Endothelial cell of umbilical vein (primary cell): Measurements from ENCODE around the gene MACROD2. TPM values are rescaled to one million over a fixed set of nuclear protein-coding genes. Genes with fewer than 3 reads are reported as not detected.

Source experiments
- BruUV-seq: library from RNA; stranded (reverse); fragments of 400-500 nt; replicated peaks from 2 replicates; lab custom pipeline; 2021; lab: Mats Ljungman, UMichigan
- CTCF ChIA-PET: fragments of 300-600, 350-600 bp; sonication (Branson Sonifier 250); formaldehyde crosslinking; loops from one replicate; lab custom pipeline; 2021; ENCODE audit warnings: antibody characterized with exemption, inconsistent platforms; lab: Charles Lee
- POLR2A ChIA-PET: fragments of 300-600, 350-600 bp; sonication (Branson Sonifier 250); formaldehyde crosslinking; loops from one replicate; lab custom pipeline; 2021; ENCODE audit warnings: antibody characterized with exemption, inconsistent platforms; lab: Charles Lee
- DNase-seq: peaks from one replicate; pipeline ENCODE4 v3.0.0-alpha.2; 2011; ENCODE audit warnings: low read depth, low spot score
- FAIRE-seq: peaks from 2 replicates; lab custom pipeline; 2011; peaks lifted over from hg19 to GRCh38; lab: Jason Lieb, UNC
- H2AFZ ChIP-seq: 2 replicates; pipeline ENCODE4 v1.6.0; 2012; ENCODE audit warnings: low read depth, low read length, control low read depth, inconsistent platforms
- H3K27ac ChIP-seq: 2 replicates; pipeline ENCODE4 v1.5.1; 2011; ENCODE audit warnings: low read depth, mild to moderate bottlenecking, control low read depth, low read length, moderate library complexity; ENCODE audit not compliant: insufficient read depth
- H3K27me3 ChIP-seq, 2 experiments: 2 replicates each; pipeline versions ENCODE4 v1.6.0 to v1.6.1; 2011; ENCODE audit warnings: low read length in 2 of 2, mixed read lengths in 1 of 2; ENCODE audit not compliant: control insufficient read depth in 2 of 2, insufficient read depth in 2 of 2
- H3K36me3 ChIP-seq, 2 experiments: 2 replicates in 1 of 2; 3 replicates in 1 of 2; pipeline ENCODE4 v1.5.1; 2011; ENCODE audit warnings: low read length in 2 of 2, mild to moderate bottlenecking in 1 of 2, moderate library complexity in 1 of 2; ENCODE audit not compliant: control insufficient read depth in 2 of 2, insufficient read depth in 2 of 2; ENCODE audit errors: extremely low read depth in 1 of 2
- H3K4me1 ChIP-seq: 3 replicates; pipeline ENCODE4 v1.5.1; 2011; ENCODE audit warnings: mild to moderate bottlenecking, low read length; ENCODE audit not compliant: control insufficient read depth, insufficient read depth; ENCODE audit errors: extremely low read depth
- H3K4me2 ChIP-seq: 2 replicates; pipeline ENCODE4 v1.6.1; 2011; ENCODE audit warnings: low read length, control low read depth, mixed read lengths; ENCODE audit not compliant: insufficient read depth
- H3K4me3 ChIP-seq, 3 experiments: fragments of 200-600 bp in 1 of 3; sonication (generic), shearing (Covaris generic) in 1 of 3; replicated peaks in 1 of 3; 2 replicates each; pipeline ENCODE4 v1.5.1; 2011 to 2016; ENCODE audit warnings: control low read depth in 3 of 3, low read length in 3 of 3, mild to moderate bottlenecking in 2 of 3, inconsistent platforms in 1 of 3, low read depth in 1 of 3, moderate library complexity in 1 of 3; ENCODE audit not compliant: insufficient read depth in 1 of 3
- H3K79me2 ChIP-seq: 2 replicates; pipeline ENCODE4 v1.6.0; 2012; ENCODE audit warnings: low read length, inconsistent platforms; ENCODE audit not compliant: control insufficient read depth, insufficient read depth
- H3K9ac ChIP-seq: replicated peaks from 2 replicates; pipeline ENCODE3; 2011; ENCODE audit warnings: low read length, control low read depth; ENCODE audit not compliant: insufficient read depth; ENCODE audit errors: extremely low read depth
- H3K9me1 ChIP-seq: replicated peaks from 3 replicates; pipeline ENCODE4 v1.6.0; 2011; ENCODE audit warnings: mild to moderate bottlenecking, low read length; ENCODE audit not compliant: control insufficient read depth, insufficient read depth; ENCODE audit errors: extremely low read depth
- H3K9me3 ChIP-seq: replicated peaks from 2 replicates; pipeline ENCODE4 v1.5.1; 2012; ENCODE audit warnings: low read length, inconsistent platforms; ENCODE audit not compliant: control insufficient read depth, insufficient read depth
- H4K20me1 ChIP-seq: replicated peaks from 2 replicates; pipeline ENCODE3; 2011; ENCODE audit warnings: mild to moderate bottlenecking, low read length; ENCODE audit not compliant: control insufficient read depth, insufficient read depth; ENCODE audit errors: extremely low read depth
- CTCF ChIP-seq, 2 donors: IDR thresholded peaks; 1 replicate in 1 of 2; 2 replicates in 1 of 2; pipeline ENCODE4 v1.5.1; 2011; ENCODE audit warnings: low read length in 2 of 2, mild to moderate bottlenecking in 2 of 2, moderate library complexity in 2 of 2, control low read depth in 1 of 2, inconsistent platforms in 1 of 2, low read depth in 1 of 2; ENCODE audit not compliant: insufficient read depth in 1 of 2; ENCODE audit errors: extremely low read depth in 1 of 2
- EZH2 ChIP-seq: IDR thresholded peaks from 2 replicates; pipeline ENCODE4 v1.6.1; 2012; ENCODE audit warnings: borderline replicate concordance, low read depth, mild to moderate bottlenecking, moderate library complexity, low read length, inconsistent platforms; ENCODE audit not compliant: severe bottlenecking
- FOS ChIP-seq: IDR thresholded peaks from 2 replicates; pipeline ENCODE4 v1.6.1; 2011; ENCODE audit warnings: mild to moderate bottlenecking, low read length, moderate library complexity, borderline replicate concordance; ENCODE audit not compliant: insufficient read depth
- GATA2 ChIP-seq: IDR thresholded peaks from 2 replicates; pipeline ENCODE4 v1.7.0; 2011; ENCODE audit warnings: low read depth, mild to moderate bottlenecking, moderate library complexity, mixed read lengths, low read length; ENCODE audit not compliant: insufficient read length, insufficient read depth
- JUN ChIP-seq: IDR thresholded peaks from 2 replicates; pipeline ENCODE4 v1.6.1; 2011; ENCODE audit warnings: borderline replicate concordance, low read depth; ENCODE audit not compliant: insufficient read length, insufficient read depth
- MAX ChIP-seq: IDR thresholded peaks from 2 replicates; pipeline ENCODE4 v1.6.1; 2011; ENCODE audit not compliant: insufficient read depth, insufficient read length
- MYC ChIP-seq: IDR thresholded peaks from one replicate; pipeline ENCODE4 v1.6.1; 2011; ENCODE audit warnings: mild to moderate bottlenecking, low read depth, low read length
- POLR2A ChIP-seq: IDR thresholded peaks from 2 replicates; pipeline ENCODE4 v1.6.1; 2012; ENCODE audit warnings: low read depth, mild to moderate bottlenecking, control low read depth, low read length
- POLR2AphosphoS5 ChIP-seq: IDR thresholded peaks from 2 replicates; pipeline ENCODE4 v1.6.1; 2012; ENCODE audit warnings: low read depth, mild to moderate bottlenecking, control low read depth, low read length, moderate library complexity; ENCODE audit not compliant: insufficient read depth
- dilution Hi-C: fragments of 300-500 bp; cut with MboI; formaldehyde crosslinking; loops from one replicate; pipeline ENCODE4 v1.15.0; 2019; ENCODE audit warnings: low sequenced_read_pairs; ENCODE audit not compliant: extremely low pct_ligation_motif_present
- intact Hi-C: fragments of 100-400 bp; cut with micrococcal nuclease; formaldehyde crosslinking; loops from one replicate; pipeline ENCODE4 v1.10.0; 2022
- polyA plus RNA-seq, 4 experiments: library from polyadenylated mRNA; depleted of rRNA in 3 of 4; stranded (reverse) in 3 of 4; unstranded in 1 of 4; fragments of >200 nt; gene quantifications; 2 replicates each; pipeline versions ENCODE4 v1.2.1 to v1.2.3, GENCODE V29; 2011 to 2012; ENCODE audit warnings: missing spikeins in 1 of 4
- total RNA-seq: library from RNA; stranded (reverse); gene quantifications from 2 replicates; pipeline ENCODE4 v1.2.3, GENCODE V29; 2021

Gene MACROD2
- total and polyA plus RNA-seq, 2 donors (not counting 3 experiments of a cell fraction or from before 2014, with no cell fraction given): 0.11 to 0.73 TPM

GRCh38 chr20:15071085-15071808 is 1075.9 kb downstream of the MACROD2 start:
- no peak for TF ChIP-seq MYC
- no peak for TF ChIP-seq EZH2
- no peak for TF ChIP-seq MAX
- TF ChIP-seq GATA2: no peak
- no peak for TF ChIP-seq CTCF (IDR thresholded peaks at IDR 0.05; ENCODE audit: extremely low read depth in 1 of 2, insufficient read depth in 1 of 2, low read depth in 1 of 2, low read length in 2 of 2)
- TF ChIP-seq POLR2AphosphoS5: no peak
- TF ChIP-seq JUN: no peak
- TF ChIP-seq POLR2A: no peak
- TF ChIP-seq FOS: no peak
- no peaks in the 10 kb centered on the region for H3K4me1 ChIP-seq
- H4K20me1 ChIP-seq: no peaks in the 10 kb centered on the region
- no peaks in the 10 kb centered on the region for H3K27me3 ChIP-seq
- no peaks in the 10 kb centered on the region for H3K79me2 ChIP-seq
- intact Hi-C loops: no loop called here
- dilution Hi-C loops: no loop called here
- H3K9me3 ChIP-seq: no peaks in the 10 kb centered on the region
- no peak overlapping the region for H3K9ac ChIP-seq
- ChIA-PET CTCF (no interaction called here), POLR2A (no interaction called here)
- no peaks in the 10 kb centered on the region for H3K36me3 ChIP-seq
- no peak for DNase-seq
- no peak for FAIRE-seq
- H3K27ac ChIP-seq: no peak overlapping the region
- no peaks in the 10 kb centered on the region for H3K9me1 ChIP-seq
- H3K4me3 ChIP-seq: no peak overlapping the region
- BruUV-seq: no TSS peak
- H3K4me2 ChIP-seq: no peak overlapping the region
- no peak overlapping the region for H2AFZ ChIP-seq
